ENCODE data around the gene SPPL2B.

Gene SPPL2B

DNA sequence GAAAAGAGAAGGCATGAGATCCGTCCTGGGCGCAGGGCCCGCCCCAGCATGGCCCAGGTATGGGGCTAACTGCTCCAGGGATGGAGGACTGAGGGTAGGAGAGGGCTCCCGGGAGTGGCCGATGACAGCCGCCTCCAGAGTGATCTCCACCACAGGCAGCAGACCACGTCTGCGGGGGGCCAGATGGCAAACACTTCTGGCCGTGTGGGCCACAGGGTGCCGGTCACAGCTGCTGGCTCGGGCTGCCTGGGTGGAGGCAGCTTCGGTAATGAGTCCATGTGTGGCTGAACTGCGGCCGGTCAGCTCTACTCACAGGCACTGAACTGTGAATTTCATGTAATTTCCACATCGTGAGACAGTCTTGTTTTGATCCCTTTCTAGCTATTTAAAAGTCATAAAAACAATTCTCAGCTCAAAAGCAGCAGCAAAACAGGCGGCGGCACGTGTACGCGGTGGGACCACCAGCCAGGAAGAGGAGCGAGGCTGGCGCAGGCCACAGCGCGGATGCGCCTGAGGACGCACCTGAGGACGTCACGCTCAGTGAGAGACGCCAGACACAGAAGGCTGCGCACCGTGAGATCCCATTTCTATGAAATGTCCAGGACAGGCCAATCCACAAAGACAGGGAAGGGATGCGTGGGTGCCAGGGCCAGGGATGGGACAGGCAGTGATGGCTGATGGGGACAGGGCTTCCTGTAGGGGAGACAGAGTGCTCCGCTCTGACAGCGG lies 4.1 kb upstream of the SPPL2B start:
- no peak for DNase-seq

DNA sequence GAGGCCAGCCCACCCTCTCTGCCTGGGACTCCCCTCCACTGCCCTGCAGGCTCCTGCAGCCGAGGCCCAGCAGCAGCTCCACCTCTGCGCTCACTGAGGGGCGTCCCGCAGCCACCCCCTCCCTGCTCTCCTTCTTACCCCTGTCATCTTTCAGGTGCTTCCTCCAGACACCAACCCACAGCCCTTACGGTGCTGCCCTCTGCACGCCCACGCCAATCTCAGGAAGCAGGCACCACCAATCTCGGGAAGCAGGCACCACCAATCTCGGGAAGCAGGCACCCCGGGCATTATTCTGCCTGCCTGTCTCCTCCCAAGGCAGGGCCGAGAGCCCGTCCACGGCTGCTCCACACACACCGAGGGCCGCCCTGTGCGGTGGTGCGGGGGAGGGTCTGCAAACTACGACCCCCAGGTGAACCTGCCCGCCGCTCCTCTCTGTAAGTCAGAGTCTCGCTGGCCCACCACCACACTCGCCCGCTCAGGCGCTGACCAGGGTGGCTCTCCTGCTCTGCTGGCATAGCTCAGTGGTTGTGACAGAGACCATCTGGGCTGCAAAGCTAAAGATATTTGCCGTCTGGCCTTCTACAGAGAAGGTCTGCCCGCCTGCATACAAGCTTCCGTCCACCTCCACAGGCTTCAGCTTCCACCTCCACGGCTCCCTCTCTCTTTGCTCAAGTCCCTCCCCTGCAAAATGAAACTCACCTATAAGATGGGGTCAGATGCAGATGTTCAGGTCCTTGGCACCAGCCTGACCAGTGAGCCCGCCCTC lies 3.0 kb upstream of the SPPL2B start:
- DNase-seq: no peak

DNA sequence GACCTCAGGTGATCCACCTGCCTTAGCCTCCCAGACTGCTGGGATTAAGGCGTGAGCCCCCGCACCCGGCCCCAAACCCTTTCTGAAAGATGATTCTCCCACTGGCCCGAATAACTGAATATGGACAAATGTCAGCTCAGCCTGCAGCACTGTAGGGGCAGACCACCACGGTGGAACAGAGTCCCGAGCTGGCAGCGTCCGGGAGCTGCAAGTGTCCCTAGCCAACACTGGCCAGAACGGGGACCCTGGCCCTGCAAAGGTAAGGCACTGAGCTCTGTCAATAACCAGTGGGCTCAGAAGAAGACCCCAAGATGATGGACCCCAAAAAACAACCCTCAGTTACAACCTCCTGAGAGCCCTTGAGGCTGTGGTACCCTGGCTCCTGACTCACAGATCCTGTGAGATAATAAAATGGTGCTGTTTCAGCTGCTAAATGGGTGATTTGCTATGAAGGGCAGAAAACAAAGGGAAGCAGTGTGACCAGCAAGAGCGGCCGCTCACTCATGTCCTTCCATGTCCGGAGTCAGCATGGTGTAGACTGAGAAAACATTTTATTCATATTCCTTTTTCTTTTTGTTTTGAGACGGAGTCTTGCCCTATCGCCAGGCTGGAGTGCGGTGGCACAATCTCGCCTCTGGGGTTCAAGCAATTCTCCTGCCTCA lies 1.7 kb upstream of the SPPL2B start:
- no peak for DNase-seq

DNA sequence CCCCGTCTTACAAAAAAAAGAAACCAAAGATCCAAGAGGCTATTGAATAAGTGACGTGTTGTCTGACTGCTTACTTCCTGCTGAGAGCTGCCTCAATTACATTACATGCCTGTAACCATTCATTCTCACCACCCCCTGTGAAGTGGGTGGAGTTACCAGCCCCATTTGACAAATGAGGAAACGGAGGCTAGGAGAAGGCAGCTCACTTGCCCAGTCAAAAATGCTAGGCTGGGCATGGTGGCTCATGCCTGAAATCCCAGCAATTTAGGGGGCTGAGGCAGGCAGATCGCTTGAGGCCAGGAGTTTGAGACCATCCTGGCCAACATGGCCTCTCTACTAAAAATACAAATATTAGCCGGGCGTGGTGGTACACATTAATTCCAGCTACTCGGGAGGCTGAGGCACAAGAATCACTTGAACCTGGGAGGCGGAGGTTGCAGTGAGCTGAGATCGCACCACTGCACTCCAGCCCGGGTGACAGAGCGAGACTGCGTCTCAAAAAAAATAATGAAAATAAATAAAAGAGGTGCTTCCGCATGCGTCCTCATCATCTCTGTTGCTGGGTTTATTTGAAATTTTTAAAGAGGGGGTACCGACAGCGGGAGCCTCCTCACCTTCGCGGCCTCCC lies 597 bp upstream of the SPPL2B start:
- DNase-seq: peak; percentile 69

DNA sequence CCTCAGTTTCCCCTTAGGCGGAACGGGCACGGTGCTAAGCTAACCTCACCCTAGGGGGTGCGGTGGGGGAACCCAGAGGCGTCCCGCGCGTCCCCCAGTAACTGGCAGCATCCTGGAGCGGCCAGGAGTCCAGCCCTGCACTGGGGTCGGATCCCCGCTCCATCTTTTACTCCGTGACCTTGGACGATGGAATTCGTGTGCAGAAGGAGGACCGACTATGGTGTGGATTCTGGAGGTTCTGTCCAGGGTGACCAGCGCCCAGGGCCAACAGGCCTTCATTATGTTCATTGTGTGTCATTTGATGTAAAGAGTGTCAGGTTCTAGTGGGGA lies 630 bp downstream of the SPPL2B start:
- DNase-seq: no peak

DNA sequence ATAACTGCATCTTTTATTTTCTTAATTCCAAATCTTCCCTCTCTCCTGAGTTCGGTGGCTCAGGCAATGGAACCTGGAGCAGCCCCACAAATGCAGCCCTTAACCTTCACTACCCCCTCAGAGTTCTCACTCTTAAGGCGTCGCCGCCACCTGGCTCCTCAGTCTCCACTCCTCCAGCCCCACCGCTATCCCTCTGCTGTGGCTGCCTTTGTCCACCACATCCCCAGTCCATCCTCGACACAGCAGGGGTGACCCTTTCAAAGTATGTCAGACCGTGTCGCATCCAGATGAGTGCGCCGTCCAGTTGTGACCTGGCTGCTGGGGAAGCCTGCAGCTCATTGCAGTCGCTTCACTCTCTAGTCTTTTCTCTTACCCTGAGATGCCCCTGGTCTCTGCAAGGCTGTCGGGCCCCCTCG lies 1.0 kb downstream of the SPPL2B start:
- DNase-seq: no peak

DNA sequence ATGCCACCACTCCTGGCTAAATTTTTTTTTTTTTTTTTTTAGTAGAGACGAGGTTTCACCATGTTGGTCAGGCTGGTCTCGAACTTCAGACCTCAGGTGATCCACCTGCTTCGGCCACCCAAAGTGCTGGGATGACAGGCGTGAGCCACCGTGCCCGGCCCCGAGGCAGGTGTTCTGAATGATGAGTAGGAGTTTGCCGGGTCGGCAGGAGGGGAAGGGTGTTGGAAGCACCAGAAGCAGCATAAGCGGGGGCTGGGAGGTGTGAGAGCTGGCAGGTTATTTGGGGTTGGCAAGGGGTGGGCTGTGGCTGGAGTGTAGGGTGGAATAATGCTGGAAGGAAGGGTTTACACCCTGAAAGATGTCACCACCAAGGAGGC lies 1.8 kb downstream of the SPPL2B start:
- no peak for DNase-seq

DNA sequence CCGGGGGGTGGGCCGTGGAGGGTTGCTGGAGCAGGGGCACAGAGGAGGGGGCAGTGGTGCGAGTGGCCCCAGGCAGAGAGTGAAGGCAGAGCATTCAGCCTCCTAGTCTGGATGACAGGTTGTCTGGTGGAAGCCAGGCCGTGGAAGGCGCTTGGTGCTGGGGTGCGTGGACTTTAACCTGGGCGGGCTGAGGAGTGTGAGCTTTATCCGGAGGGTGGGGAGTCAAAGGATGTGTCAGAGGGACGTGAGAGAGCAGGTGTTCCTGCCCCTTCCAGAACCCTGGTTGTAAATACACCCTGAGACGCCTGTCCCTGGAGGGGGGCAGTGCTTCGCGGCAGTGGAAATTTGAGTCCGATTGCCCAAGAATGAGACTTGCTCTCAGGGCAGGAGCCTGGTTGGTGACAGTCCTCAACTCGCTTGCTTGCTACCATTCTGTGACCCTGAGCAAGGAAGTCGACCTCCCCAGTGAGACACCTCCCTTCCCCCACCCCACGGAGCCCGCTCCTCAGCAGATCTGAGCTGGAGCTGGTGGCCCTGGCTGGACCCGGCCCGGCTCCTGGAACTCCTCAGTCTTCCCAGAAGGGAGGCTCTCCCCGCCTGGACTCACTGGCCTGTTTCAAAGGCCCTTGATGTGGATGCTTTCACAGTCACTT lies 2.3 kb downstream of the SPPL2B start:
- DNase-seq: no peak

DNA sequence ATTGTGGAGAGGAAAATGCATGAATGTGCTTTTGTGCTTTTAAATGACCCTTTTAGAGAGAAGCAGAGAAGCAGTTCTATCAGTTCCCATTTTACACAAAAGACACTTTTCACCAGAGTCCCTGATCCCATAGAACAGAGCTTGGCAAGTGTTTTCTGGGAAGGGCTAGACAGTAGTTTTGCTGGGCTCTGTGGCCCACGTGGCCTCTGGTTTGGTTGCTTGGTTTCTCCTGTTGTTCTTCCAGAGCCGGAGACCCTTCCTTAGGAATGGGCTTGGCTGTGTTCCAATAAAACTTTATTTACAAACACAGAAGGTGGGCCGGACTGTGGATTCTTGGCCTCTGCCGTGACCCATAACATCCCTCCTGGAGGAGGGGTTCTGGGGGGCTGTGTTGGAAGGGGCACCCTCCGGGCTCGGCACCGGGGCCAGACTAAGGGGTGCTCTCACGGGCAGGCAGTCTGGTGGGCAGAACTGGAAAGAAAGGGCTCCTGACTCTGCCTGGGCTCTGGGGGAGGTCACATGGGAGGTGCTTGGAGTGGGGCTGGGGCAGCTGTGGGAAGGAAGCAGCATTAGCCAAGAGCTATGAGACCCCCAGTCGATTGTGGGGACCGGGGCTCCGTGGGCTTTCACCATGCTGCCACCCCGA lies 3.2 kb downstream of the SPPL2B start:
- no peak for DNase-seq

DNA sequence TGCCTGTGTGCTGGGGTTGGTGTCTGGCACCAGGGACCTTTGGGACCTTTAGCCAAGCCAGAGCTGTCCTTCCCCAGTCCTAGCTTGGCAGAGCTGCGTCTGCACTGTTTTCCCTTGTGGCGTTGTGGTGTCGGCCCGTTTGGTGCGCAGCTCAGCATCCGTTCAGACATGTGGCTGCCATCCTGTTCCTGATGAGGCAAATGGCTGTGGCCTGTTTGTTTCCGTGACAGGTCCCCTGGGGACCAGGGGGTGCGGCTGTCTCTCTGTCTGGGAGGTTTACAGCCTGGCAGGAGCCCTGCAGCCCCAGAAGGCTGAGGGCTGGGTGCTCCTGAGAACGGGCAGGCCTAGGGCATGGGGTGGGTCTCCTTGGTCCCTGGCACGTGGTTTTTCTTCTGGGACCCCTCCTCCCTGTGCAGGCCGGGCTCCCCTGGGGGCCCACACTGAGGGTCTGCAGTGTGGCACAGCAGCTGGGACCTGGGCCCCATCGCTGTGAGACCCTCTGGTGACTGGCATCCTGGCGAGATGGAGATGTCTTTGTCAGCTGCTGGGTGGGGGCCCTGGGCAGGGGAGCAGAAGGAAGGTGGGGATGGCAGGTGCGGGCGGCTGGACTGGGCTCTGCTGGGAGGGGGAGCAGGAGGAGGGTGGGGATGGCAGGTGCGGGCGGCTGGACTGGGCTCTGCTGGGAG lies 4.0 kb downstream of the SPPL2B start:
- DNase-seq: no peak

DNA sequence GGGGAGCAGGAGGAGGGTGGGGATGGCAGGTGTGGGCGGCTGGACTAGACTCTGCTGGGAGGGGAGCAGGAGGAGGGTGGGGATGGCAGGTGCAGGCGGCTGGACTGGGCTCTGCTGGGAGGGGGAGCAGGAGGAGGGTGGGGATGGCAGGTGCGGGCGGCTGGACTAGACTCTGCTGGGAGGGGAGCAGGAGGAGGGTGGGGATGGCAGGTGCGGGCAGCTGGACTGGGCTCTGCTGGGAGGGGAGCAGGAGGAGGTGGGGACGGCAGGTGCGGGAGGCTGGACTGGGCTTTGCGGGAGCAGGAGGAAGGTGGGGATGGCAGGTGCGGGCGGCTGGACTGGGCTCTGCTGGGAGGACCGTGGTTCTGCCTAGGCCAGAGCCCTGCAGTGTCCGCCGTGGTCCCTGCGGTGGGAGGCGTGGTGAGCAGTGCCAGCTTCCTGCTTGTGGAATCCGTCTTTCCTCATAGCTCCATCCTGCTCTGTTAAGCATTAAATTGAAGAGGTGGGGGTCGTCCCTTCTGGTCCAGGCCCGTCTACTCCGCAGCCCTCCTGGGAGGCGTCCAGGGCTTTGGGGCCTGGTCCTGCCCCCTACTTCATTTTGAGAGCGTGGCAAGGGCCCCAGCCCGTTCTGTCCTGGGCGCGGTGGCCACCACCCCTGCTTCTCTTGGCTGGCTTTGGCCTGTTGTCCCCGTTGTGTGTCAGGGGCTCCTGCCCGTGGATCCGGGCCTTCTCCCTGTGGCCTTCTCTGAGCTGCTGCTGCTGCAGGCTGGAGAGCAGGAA lies 4.7 kb downstream of the SPPL2B start:
- no peak for DNase-seq

DNA sequence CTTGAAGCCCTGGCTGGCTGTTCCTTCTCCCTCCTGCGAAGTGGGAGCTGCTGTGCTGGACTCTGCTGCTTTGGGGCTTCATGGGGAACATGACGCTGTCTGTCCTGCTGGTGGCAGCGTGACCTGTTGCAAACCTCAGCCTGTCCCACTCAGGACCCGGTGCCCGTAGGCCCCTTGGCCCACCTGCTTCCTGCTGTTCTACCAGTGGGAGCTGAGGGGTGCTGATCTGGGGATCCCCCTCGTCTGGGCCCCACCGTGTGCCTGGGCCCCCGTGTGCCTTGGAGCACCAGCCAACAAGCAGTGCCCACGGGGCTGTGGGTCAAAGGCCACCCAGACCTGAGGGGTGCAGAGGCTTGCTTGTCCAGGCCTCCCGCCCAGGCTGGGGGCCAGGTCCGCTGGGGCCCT lies 5.3 kb downstream of the SPPL2B start:
- DNase-seq: no peak

DNA sequence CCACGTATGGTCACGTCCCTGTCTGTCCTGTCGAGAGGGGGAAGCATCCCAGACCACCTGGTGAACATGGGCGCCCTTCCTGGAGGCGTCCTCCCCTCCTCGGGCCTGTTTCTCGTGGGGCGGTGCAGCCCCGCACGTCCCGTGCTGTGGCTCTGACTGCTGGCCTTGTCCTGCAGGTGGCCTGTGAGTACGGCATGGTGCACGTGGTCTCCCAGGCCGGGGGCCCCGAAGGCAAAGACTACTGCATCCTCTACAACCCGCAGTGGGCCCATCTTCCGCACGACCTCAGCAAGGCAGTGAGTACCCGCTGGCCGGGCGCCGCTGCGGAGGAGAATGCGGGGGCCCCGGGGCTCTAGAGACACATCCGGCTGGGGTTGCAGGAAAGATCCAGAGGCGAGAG lies 5.9 kb downstream of the SPPL2B start:
- no peak for DNase-seq

DNA sequence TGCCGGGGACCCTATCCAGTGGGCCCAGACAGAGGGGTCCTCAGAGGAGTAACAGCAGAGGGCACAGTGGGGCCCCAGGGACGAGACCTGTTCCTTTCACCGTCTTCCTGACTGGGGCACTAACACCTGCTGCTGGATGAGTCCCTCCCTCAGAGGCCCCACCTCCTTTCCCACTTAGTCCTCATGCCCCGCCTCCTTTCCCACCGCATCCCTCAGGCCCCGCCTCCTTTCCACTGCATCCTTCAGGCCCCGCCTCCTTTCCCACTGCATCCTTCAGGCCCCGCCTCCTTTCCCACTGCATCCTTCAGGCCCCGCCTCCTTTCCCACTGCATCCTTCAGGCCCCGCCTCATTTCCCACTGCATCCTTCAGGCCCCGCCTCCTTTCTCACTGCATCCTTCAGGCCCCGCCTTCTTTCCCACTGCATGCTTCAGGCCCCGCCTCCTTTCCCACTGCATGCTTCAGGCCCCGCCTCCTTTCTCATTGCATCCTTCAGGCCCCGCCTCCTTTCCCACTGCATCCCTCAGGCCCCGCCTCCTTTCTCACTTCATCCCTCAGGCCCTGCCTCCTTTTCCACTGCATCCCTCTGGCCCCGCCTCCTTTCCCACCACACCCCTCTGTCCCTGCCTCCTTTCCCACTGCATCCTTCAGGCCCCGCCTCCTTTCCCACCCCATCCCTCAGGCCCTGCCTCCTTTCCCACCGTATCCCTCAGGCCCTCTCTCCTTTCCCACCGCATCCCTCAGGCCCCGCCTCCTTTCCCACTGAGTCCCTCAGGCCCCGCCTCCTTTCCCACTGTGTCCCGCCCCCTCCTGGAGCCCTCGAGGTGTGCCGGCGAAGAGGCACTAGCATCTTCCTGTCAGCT lies 6.7 kb downstream of the SPPL2B start:
- DNase-seq: no peak

DNA sequence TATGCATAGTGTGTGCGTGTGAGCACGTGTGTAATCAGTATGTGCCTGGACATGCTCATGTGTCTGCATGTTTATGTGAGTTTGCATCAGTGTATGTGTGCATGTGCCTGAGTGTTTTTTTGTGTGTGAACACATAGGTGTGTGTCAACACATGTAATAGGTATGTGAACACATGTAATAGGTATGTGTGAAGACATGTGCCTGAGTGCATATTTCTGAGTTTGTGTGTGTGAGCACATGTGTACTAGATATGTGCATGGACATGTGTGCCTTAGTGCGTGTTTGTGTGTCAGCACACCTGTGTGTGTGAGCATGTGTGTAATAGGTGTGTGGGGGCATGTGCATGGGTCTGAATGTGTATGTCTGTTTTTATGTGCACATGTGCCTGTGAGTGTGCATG lies 7.4 kb downstream of the SPPL2B start:
- DNase-seq: no peak

DNA sequence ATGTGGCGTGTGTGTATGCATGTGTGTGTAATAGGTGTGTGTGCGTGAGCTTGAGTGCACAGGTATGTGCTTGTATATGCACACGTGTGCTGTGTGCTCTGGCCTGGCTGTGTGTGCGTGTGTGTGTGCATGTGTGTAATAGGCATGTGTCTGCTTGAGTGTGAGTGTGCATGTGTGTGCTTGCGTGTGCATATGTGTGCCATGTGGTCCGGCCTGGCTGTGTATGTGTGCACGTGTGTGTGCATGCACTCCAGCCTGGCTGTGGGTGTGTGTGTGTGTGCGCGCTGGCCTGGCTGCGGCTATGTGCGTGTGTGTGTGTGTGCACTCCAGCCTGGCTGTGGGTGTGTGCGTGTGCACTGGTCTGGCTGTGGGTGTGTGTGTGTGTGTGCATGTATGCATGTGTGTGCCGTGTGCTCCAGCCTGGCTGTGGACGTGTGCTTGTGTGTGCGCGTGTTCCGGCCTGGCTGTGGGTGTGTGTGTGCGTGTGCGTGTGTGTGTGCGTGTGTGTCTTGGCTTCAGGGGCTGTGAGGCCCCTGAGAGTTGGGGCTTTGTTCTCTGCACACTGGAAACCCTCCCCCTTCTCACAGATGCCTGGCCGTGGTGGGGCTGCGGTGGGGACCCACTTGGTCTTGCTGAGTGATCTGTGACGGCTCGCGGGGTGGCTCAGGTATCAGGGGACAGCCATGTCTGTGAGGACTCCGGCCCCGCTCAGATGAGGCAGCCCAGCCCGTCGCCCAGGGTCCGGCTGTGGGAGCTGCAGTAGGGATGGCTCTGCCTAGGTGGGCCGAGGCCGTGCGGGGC lies 8.2 kb downstream of the SPPL2B start:
- no peak for DNase-seq

DNA sequence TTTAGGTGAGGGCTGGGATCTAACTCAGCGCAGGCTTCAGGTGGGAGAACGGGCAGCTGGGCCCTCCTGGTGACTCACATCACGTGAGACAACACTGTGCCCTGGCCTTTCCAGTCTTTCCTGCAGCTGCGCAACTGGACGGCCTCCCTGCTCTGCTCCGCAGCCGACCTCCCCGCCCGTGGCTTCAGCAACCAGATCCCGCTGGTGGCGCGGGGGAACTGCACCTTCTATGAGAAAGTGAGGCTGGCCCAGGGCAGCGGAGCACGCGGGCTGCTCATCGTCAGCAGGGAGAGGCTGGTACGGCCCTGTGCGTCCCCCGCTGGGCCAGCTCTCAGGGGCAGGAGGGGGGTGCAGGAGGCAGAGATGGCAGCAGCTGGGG lies 8.8 kb downstream of the SPPL2B start:
- no peak for DNase-seq

DNA sequence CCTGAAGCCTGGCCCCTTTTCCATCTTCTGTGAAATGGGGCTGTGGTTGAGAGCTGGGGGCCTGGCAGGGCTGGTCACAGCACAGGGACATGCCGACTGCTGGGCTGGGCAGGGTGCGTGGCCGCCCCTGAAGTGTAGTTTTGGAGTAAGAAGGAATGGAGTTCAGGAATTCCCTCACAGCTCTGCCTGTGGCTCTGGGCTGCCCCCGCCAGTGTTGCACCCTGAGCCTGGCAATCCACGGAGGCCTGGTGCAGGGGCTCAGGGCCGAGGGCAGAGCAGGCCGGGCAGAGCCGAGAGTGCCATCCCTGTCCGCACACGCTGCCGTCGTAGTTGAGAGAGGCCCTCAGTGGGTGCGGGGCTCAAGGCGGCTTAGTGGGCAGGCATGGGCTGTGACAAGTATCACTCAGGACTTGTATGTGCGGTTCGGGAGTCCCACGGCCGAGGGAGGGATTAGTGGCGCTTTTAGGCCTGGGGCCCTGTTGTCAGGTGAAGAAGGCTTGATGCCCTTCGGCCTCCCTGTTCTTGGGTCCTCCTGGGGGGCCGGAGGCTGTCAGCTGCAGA lies 9.7 kb downstream of the SPPL2B start:
- no peak for DNase-seq

All from stimulated activated CD4-positive, alpha-beta T cell treated with anti-CD3 and anti-CD28 coated beads, Interleukin-4, amount 100 ng/mL, for 24 hours (primary cell).